HG03095 (cell line): ENCODE data around the gene F2R.
A peak's percentile ranks its signal among the peaks of the same experiment; 100 is the strongest.

Experiments used
- ATAC-seq: cut with Tn5 transposase; IDR thresholded peaks from one replicate; pipeline ENCODE4 v1.9.1; 2021; ENCODE audit warnings: moderate library complexity; ENCODE audit not compliant: unreplicated experiment

The F2R gene

DNA sequence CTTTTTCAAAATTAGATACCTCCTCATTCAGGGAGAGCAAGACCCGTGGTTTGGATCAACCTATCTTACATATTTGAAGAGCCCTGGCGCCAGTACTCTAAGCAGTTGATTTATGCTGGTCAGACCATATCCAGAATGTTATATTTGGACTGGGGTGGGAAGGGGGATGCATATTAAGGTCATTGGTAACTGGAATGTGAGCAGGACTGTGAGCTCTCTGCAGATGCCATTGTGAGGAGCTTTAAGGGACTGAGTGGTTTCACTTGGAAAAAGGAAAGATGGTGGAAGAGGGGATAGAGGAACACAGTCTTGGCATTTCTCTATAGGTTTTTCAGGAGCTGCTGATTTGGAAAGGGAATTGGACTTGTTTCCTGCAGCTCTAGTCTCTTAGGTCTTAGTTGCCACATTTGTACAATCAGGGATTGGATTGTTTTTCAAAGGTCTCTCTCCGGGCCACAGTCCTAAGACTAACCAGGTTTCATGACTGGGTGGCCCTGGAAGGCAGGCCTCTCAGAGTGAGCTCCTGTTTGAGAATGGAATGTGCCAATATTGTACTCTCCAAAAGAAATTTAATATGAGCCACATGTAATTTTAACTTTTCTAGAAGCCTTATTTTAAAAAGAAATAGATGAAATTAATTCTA, 25.8 kb upstream of the F2R start:
- ATAC-seq = no peak

DNA sequence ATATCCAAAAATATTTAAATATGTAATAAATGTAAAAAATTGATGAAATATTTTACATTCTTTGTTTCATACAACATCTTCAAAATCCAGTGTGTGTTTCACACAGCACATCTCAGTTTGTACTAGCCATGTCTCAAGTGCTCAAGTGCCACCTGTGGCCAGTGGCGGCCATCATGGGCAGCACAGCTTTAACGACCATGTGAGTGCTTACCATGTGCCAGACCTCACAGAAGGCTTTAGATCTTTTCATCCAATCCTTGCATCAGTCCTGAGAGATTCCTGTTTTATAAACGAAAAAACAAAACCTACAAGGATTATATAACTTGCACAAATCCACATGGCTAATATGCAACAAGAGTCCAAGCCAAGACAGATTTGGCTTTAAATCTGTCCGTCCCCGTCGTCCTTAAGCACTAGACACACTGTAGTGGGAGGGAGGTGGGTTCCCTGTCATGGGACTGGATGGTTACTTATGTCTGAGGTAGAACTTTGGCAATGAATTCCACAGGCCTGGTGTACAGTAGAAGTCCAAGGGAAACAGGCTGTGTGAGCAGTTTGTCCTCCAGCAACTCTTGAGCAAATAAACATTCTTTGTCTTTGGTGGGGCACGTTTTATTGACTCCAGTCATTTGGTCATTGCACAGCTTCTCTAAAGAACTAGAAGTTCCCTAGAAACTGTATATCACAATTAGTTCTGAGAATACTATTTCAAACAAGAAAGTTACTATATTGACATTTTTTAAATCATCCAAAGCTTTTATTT, 25.0 kb upstream of the F2R start:
- no peak for ATAC-seq

DNA sequence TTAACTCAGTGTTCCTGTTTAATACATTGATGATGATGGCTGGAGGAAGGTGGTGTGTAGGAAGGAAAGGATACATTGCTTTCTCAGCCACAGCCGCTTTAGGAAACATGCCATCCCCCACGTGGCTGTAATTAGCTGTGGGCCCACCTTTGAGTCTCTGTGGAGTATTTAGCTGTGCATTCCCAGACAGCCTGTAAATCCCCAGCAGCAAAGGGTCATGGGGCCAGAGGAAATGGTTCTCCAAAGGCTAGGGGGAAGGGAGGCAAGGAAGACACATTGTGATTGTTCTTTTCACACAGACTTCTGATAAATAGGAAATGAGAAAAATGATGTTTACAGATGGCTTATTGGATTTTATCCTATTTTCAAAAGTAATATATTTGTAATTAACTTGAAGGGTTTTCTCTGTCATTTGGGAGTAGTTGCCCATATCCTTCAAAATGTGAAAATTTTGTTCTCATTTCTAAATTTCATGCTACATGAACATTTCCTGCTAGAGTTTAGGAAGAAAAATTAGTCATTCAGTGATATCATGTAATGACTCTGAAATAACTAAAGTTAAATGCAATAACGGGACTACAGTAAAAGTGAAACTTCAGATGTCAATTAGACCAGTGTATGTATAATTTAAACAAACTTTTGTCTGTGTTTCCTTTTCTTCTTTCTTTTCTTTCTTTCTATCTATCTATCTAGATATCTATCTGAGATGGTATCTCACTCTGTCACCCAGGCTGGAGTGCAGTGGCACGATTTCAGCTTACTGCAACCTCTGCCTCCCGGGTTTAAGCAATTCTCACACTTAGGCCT, 24.3 kb upstream of the F2R start:
- ATAC-seq = no peak

DNA sequence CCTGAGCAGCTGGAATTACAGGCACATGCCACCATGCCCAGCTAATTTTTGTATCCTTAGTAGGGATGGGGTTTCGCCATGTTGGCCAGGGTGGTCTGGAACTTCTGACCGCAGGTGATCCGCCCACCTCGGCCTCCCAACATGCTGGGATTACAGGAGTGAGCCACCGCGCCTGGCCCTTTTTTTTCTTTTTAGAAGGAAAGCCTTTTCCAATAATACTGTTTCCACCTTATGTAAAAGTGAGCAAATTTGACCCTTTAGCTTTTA, 23.7 kb upstream of the F2R start:
- ATAC-seq = no peak

DNA sequence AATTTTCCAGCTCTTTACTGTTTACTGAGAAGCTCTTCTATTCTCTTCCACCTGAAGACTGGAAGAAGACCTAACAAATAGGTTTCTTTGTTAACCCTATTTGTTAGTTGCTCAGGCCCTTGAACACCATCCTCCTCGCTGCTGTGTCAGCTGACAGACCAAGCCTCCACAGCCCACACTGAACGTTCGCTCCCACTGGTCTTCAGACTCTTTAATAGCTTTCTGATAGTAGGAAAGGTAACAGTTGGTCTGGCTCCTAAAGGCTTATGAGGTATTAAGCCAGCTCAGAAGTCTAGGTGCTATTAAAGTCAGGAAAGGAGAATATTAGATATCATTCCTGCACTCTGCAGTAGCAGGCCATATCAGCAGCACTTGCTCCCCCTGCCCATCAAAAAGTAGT, 23.3 kb upstream of the F2R start:
- ATAC-seq = no peak

DNA sequence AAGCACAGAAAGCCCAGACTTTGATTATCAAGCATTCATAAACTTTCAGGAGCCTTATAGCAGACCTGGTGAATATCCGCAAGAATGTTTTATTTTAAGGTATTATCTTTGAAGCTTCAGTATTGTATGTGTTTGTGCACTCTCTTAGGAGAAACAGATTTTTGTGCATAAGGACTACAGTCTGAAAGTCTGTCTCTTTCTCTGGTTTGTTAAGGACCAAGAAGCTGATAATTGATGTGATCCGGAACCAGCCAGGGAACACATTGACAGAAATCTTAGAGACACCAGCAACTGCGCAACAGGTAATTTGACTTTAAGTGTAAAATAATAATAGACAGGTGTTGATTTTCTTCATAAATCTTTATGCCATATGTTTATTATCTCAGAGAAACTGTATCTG, 22.8 kb upstream of the F2R start:
- no peak for ATAC-seq

DNA sequence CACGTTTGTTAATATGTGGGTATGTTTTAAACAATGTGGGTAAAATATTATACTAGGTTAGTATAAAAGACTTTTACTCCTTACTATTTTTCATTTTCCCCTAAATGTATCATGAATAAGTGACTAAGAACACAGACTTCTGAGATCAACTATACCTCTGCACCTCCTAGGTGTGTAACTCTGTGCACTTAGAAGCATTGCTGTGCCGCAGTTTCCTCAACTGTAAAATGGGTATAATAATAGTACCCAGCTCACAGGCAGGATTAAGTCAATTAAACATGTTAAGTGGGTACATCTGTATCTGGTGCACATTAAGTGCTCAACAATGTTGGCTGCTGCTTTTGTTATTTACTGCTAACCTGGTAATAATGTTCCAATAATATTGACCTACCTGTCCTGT, 21.6 kb upstream of the F2R start:
- no peak for ATAC-seq

DNA sequence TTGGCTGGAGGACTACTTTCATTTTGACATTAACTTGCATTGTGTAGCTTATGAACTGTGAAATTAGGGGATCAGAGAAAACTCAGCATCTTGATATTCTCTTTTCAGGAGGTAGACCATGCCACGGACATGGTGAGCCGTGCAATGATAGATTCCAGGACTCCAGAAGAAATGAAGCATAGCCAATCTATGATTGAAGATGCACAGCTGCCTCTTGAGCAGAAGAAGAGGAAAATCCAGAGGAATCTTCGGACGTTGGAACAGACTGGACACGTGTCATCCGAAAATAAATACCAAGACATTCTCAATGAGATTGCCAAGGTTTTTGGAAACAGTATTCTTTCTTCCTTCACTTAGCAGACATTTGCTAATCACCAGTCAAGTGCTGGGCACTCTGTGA, 20.6 kb upstream of the F2R start:
- ATAC-seq = no peak

DNA sequence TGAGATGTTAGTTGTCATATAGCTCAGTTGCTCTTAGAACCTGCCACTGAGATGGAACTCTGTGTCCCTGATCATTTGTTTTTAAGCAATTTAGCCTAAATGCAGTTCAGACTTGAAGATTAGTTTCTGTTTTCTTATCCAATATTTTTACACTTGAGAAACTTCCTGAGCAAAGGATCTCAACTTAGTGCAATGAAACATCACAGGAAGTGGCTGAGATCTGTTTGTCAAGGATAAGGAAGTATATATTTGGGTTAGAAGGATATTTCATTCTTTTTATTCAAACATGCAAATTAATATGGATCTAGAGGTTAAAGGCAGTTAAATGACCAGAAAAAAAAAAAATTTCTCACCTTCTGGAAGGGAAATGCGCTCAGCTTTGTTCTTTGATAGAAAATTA, 19.7 kb upstream of the F2R start:
- no peak for ATAC-seq

DNA sequence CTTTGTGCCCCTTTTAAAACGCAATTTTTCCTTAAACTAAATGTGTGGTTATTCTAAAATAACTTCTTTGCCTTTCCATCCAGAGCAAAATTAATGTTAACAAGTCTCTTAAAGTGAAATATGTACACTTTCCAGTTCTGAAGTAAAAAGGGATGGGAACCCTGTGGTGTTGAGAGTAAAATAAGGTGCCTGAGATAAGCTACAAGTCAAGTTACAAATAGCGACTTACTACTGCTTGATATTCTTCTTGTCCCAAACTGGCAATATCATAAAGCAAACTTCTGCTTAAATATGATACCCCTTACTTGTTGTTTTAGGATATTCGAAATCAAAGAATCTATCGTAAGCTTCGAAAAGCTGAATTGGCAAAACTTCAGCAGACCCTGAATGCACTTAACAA, 18.3 kb upstream of the F2R start:
- ATAC-seq = no peak

DNA sequence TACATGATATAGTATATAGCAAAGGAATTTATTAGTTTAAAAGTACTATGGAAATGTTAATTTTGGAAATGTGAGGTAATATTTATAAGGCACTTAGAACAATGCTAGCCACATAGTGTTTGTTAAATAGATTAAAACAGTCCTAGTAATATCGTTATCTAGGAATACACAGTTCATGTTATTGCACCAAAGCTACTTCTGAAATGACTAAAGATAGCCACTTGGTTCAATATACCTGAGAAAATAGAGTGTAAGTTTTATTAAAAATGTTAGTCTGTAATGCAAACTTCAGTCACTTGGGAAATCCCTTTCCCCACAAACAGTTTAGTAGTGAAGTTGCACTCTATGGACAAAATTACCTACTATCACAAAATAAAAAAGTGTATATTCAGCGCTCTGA, 15.4 kb upstream of the F2R start:
- ATAC-seq = no peak

DNA sequence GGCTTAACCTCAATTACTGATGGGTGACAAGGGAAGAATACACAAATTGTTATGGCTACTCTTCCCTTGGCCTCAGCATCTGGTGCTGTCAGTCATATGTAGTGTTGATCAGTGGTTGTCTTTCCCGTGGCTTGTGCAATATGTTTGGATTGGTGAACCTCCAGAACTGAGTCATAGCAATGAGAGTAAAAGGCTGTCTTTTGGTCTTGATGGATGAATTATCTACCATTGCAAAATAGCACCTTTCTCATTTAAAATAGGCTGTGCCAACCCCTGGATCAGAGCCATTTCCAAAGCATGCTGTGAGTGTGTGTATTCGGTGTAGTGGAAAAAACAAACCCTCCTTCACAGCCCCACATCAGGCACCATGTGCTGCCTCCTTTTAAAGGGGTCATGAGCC, 14.6 kb upstream of the F2R start:
- no peak for ATAC-seq

DNA sequence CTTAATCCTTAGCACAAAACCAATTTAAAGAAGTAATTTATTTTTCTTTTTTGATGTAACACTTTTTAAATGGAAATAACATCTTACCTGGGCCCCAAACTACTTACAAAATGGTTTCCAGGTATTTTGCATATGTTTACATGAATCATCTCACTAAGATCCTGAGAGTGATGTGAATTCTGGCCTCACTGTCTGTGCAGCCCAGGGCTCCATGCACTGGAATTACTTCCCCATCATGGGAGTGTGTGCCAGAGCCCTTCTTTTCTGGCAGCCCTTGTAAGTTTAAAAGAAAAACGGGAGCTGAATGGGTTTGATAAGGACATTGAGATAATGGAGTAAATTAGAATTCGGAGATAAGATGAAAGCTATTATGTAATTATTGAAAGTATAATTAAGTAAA, 12.2 kb upstream of the F2R start:
- no peak for ATAC-seq

DNA sequence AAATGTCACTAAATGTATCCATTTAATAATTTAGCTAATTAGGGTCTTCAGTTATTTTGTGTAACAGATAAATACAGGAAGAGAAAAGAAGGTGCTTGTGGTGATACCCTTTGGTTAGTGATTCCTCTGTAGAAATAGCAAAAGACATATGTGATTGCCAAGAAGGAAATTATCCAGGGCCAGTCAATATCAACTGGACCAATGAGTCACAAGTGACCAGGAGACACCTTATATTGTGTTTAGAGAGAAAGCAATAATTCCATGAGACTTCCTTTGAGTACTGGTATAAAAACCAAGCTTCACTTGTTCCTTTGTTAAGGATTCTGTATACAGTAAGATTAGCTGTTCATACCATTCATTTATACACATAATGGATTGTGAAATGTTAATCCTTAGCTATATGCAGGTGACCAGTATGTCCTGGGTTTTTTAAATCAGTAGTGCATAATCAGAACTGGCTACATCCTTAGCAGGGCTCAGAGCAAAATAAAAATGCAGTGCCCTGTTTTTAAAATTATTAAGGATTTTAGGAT, 11.7 kb upstream of the F2R start:
- no peak for ATAC-seq

DNA sequence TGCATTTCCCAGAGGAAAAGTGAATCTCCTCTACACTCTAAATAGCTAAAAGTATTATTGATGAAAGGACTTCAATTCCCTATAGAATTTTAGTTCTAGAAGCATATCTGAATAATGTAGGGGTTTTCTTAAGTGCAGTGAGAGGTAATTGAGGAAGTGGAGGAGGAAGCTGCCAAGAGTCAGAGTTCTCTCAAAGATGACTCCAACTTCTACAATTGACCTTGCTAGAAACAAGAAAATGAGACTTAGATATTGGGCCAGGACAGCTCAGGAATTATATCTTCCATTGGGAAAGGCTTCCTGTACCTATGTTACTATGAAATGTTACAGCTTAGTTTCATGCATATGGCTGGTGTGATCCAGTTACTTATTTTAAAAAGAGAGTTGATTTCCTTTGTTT, 10.4 kb upstream of the F2R start:
- ATAC-seq = no peak

DNA sequence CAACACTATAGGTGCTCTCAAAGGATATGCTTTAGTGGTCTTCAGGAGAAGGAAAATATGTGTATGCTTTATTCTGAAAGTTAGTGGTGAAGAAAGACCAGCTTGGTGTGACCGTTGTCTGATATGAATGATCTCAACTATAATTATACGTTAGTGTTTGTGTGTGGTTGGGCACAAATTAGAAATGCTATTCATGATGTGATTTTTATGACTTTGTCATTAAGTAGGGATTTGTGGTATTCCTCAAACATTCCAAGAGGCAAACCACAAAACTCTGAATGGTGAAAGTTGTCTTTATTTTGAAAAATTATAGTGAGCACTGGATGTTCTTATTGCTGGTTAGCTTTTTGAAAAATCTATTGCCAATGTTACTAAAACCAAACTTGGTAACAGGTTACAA, 6.2 kb upstream of the F2R start:
- ATAC-seq = no peak

DNA sequence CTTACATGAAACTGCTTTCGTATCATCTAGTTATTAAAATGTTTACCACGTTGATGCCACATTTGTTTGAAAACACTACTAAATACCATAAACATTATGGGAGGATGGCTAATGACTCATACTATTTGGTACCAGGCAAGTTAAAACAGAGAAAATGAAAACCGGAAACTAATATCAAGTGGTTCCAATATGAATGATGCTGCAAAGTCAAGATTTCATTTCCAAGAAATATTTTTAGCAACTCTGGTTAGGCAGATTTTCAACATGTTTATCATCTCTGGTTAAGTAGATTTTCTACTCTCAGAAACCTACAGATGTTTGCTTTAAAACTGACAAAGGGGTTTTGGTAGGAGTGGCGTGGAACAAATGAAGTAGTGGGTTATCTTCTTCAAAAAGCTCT, 4.9 kb upstream of the F2R start:
- ATAC-seq = peak; percentile 64

DNA sequence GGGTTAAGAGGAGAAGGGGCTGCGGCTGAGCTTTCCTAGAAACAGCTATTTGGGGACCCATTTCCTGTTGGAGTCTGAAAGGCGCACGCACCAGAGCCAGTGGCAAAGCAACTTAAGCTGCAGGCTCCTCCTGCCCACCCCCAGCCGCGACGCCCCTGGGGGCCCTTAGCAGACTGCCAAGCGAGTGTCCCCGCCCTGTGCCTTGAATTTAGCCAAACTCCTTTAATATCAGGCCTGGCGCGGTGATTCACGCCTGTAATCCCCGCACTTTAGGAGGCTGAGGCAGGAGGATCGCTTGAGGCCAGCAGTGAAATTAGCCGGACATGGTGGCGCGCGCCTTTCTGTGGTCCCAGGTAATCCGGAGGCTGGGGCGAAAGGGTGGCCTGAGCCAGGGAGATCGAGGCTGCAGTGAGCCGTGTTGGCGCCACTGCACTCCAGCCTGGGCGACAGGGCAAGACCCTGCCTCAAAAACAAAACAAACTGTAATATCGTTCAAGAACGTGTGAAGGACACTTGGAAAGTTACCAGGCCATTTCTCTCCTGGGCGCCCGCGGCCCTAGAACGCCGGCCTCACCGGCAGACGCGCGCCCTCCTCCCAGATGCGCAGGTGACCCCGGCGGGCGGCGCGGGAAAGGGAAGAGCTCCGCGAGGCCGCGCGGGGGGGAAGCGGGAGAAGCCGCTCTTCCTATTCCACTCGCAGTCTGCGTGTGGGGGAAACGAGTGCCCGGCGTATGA, 1.0 kb upstream of the F2R start:
- no peak for ATAC-seq

DNA sequence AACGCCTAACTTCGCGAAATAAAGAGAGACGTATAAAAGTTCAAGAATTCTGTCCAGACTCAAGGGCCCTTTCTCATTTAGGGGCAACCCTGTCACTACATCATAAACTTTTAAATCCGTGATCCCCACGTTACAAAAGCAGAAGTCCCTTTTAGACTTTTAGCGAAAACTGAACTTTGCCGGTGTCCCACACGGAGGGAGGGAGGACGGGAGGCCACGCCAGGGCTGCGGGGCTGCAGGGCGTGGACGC, 515 bp upstream of the F2R start:
- ATAC-seq = peak; percentile 6

DNA sequence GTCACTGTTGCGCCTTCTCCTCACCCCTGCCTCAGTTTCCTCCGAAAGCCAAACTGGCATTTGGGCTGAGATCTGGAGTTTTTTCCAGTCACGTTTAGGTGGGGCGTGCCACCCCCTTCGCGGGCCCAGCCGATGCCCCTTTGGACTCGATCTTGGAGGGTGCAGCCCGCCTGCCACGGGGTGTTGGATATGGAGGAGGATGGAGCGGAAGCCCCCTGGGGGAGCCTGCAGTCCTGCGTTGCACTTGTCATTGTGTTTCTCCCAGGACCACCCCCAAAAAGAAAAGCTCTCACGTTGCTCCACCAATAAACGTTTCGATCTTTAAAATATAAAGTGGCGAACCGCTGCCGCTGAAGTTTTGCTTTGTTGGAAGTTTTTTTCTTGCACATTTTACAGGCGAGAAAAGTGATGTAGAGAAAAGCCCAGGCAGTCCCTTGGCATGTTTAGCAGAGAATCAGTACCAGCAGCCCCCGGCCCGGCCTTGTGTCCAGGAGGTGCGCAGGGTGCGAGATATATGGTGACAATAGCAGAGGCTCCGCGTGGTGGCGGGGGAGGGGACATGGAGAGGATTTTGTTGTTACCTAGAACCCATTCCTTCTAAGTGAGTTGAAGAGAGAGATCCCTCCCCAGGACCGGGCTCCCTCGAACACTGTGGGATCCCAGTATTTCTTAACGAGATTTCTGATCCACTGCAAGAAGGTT, 681 bp downstream of the F2R start:
- no peak for ATAC-seq
